Fibroblast of skin of back (primary cell): ENCODE data around the gene COL15A1.

Experiments
- DNase-seq: peaks from one replicate; pipeline ENCODE4 v3.0.0-alpha.2; 2013

Gene COL15A1

DNA sequence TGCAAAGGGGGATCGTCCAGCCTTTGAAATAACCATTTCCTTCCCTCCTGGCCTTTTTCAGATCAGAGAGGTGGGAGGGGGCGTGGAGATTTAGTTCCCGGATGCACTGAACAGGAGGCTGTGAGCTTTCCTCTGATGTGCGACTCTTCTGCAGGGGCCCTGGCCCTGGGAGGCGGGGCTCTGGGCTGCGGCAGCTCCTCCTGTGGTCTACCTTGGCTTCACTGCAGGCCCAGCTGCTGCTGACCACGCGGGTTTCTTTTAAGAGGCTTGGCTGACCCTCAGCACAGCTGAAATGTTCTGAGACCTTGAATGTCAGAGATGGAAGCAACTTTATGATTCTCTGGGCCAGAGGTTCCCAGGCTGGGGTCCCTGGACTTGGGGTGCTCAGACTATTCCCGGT, 27.0 kb upstream of the COL15A1 start:
- DNase-seq, result no peak

DNA sequence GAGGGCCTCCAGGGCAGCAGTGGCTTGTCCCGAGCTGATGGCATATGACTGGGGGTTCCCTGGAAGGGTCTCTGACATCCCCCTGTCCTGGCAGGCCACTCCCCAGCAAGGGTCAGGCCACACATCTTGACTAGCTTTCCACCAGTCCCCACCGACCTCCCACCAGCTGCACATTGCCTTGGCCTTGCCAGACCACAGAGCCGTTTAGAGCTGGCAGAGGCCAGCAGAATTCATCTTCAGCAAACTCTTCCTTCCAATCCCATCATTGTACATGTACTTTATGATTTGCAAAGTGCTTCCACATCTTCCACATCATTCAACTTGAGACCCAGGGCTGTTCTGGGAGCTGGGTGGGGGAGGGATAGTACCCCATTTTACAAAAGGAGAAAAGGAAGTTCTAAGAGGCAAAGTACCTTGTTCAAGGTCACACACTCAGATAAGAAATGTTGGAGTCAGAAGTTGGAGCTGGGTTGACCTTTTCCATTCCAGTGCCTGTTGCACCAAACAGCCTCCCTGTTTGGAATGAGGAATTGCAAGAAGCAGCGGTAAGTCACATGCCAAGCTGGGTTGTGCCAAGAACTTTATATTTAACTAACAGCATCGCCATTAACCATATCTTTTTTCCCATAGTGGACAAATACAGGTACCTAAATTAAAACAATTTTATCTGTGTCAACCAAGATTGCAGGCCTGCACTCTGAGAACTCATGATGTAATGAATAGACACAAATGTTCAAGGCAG, 25.8 kb upstream of the COL15A1 start:
- DNase-seq, result no peak

DNA sequence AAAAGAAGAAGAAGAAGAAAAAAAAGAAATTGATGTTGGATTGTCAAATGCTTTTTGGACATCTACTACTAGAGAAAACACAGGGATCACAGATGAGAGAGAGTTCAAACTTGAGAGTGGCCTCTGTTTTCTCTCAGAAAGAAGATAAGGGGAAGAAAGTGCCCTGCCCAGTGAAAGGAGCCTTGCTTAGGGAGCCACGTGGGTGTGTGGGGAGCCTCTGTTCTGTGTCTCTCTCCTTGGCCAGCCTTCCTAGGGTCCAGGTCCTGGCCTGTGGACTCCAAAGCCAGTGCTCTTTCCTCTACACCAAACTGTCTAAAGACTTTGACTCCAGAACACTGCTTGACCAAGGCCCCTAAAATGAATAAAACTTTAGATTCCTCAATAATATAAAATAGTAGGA, 22.0 kb upstream of the COL15A1 start:
- no peak for DNase-seq

DNA sequence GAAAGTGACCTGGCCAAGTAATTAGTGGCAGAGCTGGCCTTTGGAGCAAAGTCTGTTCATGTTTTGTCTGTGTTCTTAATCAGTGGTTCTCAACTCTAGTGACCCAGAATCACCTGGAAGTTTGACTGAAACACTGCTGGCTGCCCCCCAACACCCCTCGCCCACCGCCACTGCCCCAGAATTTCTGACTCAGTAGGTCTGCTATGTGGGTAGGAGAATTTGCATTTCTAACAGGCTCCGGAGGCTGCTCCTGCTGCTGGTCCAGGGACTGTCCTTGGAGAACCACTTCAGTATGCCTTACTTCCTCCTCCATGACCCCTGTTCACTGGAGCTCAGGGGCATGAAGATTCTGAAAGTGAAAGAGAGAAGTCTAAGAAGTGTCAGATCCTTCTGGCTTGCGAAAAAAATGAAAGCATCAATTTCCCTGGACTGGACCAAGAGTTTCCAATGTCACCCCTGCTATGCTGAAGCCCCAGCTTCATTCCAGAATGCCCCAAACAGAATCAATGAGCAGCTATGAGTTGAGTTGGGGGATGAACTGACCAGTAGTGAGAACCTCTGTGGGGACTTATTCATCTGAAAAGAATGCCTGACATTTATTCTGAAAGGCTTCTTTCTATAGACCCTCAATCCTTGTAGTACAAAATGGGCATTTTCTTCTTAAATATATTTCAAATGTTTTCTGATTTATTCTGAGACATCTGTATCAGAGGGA, 20.8 kb upstream of the COL15A1 start:
- DNase-seq, result peak; percentile 51

DNA sequence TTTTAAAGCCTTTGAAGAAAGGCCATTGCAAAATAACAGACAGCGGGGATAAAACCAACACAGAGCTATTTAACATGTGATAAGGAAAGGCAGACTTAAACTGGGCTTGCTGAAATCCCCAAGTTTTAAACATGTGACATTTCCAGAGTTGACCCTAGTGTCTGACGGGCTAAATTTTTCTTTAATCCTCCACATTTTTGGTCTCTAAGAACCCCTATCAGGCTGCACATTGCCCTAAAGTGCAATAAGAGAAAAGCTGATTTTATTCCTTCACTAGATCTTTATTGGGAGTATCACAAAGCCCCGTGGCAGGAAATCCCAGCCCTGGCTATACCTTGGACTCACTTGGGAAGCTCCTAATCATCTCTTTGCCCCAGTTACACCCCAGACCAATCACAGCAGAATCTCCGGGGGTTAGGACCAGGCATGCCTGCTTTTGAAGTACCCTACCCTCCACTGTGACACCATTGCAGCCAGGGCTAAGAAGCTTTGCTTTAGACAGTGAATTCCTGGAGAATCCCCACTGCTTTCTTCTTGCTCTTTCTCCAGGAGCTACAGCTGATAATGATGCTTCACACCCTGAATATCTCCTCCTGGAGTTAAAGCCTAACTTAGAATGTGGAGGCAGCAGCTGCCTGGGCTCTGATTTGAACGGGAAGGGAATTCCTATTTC, 20.1 kb upstream of the COL15A1 start:
- no peak for DNase-seq

DNA sequence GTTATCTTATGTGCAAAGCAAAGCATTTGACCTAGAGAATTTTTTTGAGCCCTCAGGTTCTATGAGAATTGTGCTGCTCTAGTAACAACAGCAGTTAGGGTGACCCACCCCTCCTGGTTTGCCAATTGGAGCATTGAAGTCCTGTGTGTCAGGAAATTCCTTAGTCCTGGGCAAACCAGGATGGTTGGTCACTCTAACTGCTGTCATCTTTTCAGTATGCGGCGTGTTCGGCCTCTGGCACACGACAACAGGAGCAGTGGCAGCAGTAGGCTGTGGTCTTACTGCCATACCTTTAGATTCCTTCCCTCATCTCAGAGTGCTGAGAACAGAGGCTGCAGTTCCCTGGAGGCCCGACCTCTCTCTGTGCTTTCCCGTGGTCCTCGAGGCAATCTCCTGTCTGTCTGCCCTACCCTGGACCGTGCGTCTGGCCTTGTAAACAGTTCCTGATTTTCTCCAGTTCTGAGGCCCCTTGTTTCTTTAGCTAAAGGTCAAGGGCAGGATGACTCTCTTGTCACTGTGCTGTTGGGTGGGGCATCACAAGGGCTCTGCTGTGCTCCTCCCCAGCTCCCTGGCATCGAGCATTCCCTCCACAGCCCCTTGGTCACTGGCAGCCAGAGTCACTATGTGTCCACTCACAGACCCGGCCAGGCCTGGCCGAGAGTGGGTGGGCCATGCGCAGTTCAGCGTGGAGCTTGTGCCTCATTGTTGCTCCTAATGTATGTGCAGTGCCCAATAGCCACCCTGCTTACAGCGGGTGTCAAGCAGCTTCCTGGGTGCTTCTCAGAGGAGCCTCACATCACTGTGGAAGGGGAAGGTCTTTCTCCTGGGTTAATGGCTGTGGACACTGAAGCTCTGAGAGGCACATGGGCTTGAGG, 18.5 kb upstream of the COL15A1 start:
- peak; percentile 38 for DNase-seq

DNA sequence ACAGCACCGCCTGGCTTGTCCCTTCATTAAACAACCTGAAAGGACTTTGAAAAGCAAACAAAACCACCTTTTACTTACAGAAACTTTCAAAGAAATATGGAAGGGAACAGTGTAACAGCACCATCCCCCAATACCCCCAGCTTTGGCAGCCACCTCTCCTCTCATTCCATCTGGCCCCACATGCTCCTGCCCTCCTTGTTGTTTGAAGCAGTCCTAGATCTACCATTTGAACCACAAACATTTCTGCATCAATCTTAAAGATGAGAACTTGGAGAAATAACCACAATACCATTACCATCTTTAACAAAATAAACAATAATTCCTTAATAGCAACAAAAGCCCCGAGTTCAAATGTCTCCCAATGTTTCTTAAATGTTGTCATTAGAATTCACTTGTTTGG, 17.8 kb upstream of the COL15A1 start:
- DNase-seq, result no peak

DNA sequence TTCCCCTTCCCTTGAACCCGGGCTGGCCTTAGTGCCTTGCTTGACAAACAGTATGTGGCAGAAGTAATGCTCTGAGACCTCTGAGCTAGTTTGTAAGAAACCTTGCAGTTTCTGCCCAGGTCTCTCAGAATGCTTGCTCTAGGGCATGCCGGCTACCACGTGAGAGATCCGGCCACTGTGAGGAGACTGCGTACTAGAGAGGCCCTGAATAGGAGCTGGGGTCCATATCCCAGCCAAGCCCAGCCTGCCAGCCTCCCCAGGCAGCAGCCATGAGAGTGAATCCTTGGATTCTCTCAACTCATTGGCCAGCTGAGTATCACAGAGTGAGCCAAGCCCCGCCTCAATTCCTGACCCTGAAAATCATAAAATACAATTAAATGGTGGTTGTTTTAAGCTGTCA, 16.0 kb upstream of the COL15A1 start:
- no peak for DNase-seq

DNA sequence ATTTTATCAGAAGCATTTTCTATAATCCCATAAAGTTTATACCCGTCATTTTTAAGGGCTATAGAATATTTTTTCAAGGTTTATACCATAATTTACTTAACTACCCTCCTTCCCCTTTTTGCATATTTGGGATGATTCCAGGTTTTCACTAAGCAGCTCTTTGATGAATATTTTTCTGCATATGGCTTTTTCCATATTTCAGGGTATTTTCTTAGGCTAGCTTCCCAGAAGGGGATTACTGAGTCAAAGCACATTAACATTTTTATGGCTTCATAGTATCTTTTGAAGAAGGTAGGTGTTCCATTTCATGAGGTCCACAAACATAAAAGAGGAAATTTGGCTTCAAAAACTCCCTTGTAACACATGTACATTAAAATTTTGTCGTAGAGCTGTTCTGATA, 14.6 kb upstream of the COL15A1 start:
- peak; percentile 85 for DNase-seq

DNA sequence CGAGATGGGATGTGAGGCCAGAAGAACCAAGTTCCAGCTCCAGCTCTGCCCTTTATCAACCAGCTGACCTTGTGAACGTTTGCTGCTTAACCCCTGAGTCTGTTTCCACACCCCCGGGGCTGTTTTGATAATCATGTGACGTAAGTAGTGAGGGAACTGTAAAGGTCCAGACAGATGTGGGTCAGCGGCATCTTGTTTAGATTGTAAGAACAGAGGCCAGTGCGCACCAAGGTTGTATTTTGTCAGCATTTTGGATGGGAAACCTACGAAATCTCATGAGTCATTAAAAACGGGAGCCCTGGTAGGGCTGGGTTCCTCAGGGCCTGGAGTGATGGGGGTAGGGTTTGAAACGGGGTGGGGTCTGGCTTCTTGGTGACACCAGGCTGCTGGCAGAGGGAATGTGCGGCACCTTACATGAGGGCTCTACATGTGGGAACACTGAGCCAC, 13.8 kb upstream of the COL15A1 start:
- DNase-seq, result no peak

DNA sequence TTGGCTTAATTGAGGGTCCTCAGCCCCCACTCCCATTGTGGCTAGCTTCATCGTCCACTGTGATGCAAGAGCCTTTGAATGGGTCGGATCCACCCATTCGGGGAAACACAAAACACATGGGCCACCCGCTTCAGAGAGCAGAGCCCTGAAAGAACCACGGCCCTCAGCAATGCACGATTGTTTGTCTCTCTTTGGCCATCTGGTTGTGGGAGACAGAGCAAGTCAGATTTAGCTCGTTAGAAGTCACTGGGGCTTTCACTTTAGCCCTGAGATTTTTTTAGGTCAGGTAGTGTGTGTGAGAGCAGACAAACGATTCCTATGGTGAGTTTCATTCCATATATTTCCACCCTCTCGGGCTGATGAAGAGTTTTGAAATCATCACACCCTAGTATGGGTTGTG, 12.9 kb upstream of the COL15A1 start:
- DNase-seq, result no peak

DNA sequence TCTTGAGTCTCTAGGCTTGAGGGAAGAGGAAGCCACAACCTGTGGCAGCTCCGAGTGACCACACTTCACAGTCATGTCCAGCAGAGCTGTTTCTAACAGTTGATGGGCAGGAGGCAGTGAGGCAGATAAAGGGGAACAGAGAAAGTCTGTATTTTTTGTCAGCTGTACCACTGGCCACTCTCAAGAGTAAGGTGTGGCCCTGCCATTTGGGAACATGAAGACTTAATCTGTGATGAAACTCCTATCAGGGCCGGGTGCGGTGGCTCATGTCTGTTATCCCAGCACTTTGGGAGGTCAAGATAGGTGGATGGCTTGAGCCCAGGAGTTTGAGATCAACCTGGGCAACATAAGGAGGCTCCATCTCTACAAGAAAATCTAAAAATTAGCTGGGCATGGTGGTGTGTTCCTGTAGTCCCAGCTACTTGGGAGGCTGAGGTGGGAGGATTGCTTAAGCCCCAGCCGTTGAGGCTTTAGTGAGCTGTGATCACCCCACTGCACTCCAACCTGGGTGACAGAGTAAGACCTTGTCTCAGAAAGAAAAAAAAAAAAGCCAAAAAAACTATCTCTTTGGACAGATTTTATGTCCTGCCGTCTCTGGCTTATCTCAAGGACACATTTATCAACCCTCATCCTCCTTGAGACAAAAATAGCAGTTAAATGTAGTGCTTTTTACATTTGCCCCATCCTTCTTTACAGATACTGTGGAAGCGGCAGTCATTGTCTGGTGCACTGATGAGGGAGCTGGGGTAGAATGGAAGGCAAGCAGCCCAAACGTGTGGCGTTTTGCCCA, 11.9 kb upstream of the COL15A1 start:
- no peak for DNase-seq

DNA sequence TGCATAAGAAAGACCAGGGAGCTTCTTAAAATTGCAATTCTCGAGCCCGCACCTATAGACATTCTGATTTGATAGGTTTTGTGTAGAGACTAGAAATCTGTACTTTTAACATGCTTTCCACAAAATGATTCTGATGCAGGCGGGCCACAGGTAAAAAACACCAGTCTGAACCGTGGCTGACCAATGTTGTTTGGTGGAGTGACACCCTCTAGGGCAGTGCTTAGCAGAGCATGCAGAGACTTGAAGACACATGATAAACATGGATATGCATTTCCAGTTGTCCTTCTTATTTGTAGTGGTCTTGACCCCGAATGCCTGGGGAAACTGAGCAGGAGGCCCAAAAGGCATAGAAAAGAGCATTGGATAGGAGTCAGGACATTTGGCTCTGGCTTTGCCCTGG, 10.5 kb upstream of the COL15A1 start:
- DNase-seq, result no peak

DNA sequence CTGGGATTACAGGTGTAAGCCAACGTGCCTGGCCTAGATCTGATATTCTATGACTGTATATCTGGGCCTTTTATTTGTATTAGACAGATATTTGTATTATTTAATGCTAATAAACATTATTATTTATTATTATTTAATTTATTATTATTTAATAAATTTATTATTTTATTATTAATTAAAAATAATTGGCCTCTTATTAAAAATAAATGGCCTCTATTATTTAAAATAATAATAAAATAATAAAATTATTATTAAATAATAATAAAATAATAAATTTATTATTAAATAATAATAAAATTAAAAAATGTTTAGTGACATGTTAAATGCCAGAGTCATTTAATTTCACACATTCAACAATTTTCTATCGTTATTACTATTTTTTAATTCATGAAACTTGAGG, 9.8 kb upstream of the COL15A1 start:
- DNase-seq, result no peak

DNA sequence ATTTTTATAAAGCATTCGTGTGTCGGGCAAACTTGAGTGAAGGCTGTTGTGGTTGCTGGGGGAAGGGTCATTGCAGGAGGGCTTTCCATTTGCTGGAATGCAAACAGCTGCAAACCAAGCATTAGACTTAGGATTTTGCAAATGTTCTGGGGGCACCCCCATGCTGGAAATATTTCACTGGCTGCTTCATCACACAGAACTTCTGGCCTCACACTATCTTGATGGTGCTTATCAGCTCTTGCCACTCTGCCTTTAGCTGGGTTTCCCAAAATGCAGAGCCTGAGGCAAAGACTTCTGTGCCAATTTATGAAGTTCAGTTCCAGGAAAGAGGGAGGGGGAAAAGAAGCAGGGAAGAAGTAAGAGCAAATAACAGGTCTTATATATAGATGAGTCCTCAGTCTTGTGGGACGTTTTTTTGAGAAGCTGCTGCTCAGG, 8.6 kb upstream of the COL15A1 start:
- no peak for DNase-seq

DNA sequence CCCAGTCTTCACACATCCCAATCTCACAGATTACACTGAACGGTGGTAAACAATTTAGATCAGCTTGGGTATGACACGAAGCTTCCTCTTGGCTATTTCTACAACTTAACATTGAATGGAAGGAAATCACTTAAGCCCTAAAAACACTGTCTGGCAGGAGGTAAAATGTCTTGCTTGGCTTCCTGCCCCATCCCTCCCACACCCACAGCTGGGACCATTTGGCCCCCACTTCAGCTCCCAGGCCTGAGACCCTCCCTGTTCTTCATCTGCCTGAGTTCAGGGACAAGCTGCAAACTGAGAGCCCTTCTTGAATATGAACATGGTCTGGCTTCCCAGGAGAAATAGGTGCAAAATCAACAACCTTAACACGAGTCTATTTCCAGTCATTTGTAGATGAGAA, 3.4 kb upstream of the COL15A1 start:
- DNase-seq, result no peak

DNA sequence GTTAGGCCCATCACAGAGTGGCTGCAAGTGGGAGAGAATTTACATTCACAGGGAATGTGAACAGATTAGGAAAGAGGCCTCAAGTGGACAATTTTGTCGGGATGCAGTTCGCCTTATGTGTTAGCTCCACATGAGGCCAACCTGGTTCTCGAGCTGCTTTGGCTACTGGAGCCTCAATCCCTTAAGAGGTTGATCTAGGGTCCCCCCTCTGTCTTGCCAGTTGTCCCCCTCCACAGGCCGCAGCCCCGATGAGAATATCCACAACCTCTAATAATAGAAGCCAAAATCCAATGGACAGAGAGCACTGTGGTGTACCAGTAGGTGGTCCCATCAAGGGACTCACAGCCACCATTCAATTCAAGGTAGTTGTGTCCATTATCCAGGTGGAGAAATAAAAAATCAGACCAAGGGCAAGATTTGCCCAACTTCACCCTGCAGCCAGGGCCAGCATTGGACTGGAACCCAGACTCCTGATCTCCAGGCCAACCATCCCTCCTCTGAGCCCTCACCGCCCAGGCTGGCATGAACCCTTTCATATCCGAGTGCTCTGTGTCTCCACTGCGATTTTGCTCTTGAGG, 1.7 kb upstream of the COL15A1 start:
- DNase-seq, result no peak

DNA sequence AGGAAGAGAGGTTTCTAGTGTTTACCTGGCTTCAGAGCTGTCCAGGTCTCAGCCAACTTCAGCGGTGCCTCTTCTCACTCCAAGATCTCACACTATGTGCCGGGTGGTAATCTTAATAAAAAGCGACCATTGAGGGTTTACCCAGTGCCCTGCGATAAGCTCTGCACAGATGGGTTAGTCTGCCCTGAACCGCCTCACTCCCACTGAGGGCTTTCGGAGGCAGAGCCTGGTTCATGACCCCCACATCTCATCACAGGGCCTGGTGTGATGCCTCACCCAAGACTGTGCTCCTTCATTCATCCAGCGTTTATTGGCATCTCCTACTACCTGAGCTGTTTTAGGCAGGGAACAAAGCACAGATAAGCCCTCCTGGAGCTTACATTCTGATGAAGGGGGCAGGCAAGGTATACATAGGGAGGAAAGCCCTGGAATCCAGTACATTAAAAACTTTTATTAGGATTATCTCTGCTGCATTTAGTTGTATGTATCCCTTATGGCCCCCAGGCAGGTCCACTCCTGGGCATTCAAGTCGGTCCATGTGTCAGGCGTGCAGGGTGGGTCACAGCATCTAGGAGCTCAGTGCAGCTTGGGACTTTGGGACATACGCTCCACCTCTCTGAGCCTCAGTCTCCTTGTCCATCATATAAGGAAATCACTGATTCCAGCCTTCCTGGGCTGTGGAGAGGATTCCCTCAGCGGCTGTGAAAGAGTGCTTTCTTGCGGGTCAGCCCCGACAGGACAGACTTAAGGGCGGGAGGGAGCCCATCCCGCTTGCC, 613 bp upstream of the COL15A1 start:
- no peak for DNase-seq

DNA sequence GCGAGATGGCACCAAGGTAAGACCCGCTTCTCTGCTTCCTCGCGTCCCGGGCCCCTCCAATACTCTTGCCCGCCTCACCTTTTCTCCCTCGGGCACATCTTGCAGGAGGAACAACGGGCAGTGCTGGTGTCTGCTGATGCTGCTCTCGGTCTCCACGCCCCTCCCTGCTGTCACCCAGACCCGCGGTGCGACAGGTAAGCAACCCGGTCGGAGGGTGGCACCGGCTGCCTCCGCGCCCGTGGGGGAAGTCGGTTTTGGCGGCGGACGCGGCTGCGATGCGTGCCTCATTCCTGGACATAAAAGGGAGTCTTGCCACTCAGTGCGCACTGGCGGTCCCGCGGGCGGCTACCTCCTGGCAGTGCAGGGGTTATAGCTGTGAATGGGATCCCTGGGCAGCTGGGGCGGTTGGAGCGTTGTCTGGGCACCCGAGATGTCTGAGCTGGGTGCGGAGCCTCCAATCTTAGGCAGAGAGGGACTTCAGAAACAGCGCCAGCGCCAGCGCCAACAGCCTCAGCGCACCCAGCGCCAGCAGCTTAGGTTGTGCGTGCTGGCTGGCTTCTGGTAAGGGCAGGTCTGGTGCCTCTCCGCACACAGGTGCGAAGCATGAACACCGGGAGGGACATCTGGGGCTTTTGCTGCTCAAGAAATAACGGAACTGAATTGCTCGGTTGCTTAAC, 488 bp downstream of the COL15A1 start:
- DNase-seq, result no peak

DNA sequence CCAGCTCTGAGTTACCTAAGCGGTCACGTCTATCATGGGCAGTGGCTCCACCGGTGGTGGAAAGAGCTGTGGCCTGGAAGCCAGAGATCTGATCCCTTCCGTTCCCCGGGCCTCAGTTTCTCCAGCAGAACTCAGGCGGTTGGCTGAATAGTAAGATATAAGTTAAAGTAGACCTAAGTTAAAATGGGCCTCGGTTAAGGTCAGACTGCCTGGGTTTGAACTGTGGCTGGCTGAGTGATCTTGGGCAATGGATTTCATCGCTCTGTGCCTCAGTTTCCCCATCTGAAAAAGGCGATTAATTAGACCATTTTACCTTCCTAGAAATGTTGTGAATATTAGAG, 997 bp downstream of the COL15A1 start:
- no peak for DNase-seq
